GM18502 (cell line): ENCODE results near the gene TRAPPC11.
A peak's percentile ranks its signal among the peaks of the same experiment; 100 is the strongest.
"Not testable (repeated sequence)": the region's sequence is repeated elsewhere in the genome, so short reads cannot be mapped to it uniquely, and the experiment has no call there.

ENCODE experiments used
- ATAC-seq: cut with Tn5 transposase; IDR thresholded peaks from one replicate; pipeline ENCODE4 v1.9.1; 2021; ENCODE audit warnings: mild to moderate bottlenecking; ENCODE audit not compliant: unreplicated experiment, poor library complexity

TRAPPC11 gene

GRCh38 chr4:183659029-183659871 is at the start of gene TRAPPC11, which contains the start of gene RWDD4:
TRAPPC11 (plus strand) TSS chr4:183659293; CDS start chr4:183663868, 4,575 bp downstream.
RWDD4 (minus strand) TSS chr4:183659185; CDS start chr4:183658952, 233 bp downstream.
- ATAC-seq = peak; percentile 99

- no peak for ATAC-seq
Measured at GRCh38 chr4:183610033-183610432, 49.1 kb upstream of the TRAPPC11 start.

DNA sequence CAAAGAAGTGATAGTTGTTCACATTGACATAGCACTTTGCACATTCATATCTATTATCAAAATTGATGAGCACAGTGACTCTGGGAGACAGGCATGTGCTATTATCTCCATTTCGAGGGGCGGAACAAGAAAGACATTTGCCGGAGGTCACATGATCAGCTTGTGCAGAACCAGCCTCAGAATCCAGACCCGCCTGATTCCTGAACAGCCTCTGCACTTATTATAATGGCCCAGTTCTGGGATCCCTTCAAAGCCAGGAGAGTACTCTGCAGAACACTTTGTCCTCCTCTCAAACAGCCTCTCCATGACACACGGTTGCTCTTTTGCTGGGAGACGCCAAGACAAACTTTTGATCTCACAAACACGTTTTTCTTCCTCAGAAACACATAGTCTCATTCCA is 48.5 kb upstream of the TRAPPC11 start:
- no peak for ATAC-seq

DNA sequence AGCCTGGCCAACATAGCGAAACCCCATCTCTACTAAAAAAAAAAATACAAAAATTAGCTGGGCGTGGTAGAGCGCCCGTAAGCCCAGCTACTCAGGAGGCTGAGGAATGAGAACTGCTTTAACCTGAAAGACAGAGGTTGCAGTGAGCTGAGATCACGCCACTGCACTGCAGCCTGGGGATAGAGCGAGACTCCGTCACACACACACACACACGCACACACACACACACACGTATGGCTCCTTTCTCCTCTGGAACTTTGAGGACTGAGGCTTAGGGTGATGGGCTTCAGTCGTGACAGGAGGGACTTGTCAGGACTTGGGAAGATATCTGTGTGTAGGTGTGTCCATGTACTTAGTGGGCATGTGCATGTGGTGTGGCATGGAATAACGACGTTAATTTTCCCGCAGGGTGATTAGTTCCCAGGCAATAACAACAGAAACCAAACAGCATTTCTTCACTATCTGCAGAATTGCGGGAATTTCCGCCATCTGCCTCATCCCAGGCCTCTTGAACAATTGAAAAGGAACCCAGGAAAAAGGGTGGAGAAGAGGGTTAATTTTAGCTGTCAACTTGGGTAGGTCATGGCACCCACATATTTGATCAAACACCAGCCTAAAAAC is 47.8 kb upstream of the TRAPPC11 start:
- ATAC-seq = no peak

DNA sequence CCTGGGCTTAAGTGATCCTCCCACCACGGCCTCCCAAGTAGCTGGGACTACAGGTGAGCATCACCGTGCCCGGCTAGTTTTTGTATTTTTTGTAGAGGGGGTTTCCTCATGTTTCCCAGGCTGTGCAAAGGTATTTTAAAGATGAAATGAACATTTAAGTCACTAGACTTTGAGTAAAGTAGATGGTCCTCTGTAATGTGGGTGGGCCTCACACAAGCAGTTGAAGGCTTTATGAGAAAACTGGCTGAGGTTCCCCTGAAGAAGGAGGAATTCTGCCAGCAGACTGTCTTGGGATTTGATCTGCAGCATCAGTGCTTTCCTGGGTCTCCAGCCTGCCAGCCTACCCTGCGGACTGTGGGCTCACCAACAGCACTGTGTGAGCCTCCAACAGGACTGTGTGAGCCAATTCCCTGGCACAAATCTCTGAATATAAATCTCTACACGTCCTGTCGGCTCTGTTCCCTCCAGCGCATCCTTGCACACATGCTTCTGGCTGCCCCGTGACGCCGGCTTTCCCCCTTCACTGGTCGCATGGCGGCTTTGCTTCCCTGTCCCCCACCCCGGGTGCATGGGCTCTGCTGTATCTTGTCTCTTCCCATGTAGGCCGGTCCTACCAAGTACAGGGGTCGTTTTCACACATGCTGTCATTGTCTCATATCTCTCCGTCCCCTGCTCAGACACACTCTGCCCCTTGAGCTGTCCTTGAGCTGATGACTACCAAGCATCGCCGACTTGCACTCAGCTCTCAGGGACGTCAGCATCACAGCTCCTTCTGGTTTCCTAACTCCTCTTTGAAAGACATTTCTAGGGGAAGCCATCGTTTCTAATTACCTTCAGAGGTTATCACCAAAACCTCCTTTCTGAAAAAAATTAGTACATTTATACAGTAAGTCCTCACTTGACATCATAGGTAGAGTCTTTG is 46.5 kb upstream of the TRAPPC11 start:
- ATAC-seq = no peak

GRCh38 chr4:183617075-183617474 is 42.0 kb upstream of the TRAPPC11 start:
- no peak for ATAC-seq

GRCh38 chr4:183618681-183619080 is 40.4 kb upstream of the TRAPPC11 start:
- ATAC-seq = no peak

GRCh38 chr4:183620421-183620820 is 38.7 kb upstream of the TRAPPC11 start:
- ATAC-seq = no peak

DNA sequence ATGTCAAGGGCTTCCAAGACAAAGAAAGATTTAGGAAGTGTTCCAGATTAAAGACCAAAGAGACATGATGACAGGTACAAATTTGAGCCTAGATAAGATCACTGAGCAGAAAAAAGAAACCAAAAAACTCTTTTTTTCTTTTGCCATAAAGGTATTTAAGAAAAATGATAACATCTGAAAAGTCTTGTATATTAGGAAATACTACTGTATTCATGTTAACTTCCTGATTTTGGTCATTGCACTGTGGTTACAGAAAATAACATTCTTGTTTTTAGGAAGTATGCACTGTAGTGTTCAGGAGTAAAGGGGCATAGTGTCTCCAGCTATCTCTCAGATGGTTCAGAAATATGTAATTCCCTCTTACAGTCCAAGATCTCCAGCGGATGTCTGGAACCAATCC is 37.2 kb upstream of the TRAPPC11 start:
- no peak for ATAC-seq

DNA sequence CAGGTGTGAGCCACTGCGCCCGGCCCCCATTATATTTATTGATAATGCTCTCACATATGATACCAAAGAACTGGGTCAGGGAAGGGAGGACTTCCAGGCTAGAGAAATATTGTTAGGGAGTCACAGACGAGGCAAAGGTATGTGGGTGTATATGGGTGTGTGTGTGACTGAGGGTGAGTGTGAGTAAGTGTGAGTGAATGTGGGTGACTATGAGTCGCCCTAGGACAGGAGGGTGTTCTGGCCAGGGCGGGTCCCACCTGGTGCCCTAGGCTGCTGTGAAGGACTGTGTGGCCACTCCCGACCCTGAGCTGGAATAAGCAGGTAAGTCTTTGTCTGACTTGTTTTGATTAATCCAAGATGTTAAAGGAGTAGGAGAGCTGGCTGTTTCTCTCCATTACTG is 34.5 kb upstream of the TRAPPC11 start:
- ATAC-seq = no peak

DNA sequence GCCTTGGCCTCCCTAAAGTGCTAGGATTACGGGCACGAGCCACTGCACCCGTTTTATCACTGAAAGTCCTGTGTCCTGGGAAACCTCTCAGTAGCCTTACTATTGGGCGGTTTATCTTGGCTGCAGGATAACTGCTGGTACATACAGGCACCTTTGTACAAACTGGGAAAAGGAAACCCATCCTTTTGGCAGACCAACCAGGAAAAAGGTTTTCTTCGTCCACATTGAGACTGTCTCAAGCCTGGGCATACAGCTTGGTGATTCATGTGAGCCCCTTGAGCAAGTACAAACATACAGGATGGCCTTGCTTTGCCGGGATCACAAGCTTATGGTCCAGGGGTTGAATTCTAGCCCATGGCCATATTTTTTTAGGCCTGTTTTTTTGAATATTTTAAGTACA is 32.9 kb upstream of the TRAPPC11 start:
- ATAC-seq = no peak

DNA sequence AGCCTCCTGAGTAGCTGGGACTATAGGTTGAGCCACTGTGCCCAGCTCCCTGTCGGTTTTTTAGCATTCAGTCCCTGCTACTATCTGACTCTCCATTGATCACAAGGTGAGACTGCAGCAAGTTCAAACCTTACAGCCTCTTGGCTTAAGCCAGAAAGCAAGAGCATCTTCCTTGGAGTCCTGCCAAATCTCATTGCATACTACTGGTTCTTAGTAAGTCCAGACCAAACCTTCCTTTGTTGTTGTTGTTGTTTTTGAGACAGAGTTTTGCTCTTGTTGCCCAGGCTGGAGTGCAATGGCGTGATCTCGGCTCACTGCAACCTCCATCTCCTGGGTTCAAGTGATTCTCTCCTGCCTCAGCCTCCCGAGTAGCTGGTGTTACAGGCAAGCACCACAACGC is 31.8 kb upstream of the TRAPPC11 start:
- not testable (repeated sequence) for ATAC-seq

GRCh38 chr4:183627979-183628588 is 31.0 kb upstream of the TRAPPC11 start:
- no peak for ATAC-seq

- no peak for ATAC-seq
Measured at GRCh38 chr4:183631577-183632198, 27.4 kb upstream of the TRAPPC11 start.

DNA sequence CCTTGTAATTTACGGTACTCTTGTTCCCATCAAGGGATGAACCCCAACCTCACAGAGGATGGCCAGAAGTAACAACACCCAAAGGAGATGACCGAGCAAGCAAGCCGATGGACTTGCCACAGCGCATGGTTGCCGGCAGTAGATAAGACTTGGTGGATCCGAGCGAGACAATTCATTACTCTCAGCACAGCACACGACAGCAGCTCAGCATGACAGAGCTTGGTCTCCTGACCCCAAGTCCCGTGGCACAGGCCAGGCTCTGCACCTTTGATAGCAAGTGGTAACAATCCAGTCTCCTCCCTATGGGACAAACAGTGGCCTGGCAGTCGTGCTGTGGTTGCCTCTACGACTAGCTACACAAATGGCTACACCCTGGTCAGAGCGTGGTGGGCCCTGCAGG is 26.4 kb upstream of the TRAPPC11 start:
- ATAC-seq = no peak

DNA sequence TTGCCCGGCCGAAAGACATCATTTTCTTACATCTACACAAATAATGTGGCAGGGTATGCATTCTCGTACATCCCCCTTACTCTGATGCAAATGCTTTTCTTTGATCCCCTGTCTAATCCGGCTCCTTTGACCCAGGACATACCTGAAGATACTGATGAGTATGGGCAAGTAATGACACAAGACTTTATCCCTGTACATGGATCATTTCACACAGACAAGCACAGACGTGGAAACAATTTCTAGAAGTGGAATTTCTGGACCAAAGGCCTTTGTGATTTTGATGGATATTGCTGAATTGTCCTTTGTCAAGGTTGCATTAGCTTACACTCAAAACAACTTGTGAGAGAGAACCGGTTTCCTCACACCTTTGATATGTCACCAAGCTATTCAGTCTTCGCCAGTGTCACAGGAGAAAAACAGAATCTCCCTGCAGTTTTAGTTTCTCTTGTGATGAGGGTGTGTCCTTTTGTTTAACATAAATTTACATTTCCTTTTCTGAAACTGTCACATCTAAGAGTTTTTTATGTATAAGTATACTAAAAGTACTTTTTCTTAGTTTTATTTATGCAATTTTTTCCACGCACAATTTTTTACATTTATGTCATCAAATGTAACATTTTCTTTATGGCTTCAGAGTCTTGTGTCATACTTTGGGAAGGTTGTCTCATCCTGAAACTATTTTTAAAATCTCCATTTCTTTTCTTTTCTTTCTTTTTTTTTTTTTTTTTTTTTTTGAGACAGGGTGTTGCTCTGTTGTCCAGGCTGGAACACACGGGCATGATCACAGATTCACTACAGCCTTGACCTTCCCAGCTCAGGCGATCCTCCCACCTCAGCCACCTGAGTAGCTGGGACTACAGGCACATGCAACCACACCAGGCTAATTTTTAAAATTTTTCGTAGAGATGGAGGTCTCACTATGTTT is 25.4 kb upstream of the TRAPPC11 start:
- no peak for ATAC-seq

DNA sequence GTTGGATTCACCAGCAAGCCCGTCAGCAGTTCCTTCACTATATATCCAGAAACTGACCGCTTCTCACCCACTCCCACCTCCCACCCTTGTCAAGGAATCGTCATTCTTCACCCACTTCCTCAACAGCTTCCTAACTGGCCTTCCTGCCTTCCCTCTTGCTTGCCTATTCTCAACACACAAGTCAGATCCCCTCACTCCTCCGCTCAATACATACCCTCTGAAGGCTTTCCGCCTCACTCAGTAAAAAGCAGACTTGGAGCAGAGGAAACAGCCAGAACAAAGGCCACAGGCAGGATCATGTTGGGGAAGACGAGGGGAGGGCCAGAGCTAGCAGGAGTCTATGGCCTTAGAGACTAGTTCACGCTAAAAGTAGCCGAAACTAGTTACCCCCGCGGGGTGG is 23.8 kb upstream of the TRAPPC11 start:
- ATAC-seq = no peak

DNA sequence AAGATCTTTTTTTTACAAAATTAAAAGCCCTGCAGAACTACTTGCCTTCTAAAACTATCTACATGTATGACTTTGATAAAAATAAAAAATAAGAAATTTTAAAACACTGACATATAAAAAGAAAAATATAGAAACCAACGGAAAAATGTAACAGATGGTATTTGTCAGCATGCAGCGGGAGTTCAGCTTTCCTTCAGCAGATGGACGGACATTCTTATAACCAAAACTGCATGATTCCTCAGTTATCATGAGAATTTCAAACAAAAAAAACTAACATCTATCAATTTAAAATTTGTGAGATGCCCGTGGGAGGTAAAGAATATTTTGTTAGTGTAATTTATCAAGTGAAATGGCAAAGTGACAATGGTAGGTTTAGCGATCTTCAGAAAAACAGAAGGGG is 23.4 kb upstream of the TRAPPC11 start:
- ATAC-seq = no peak

- no peak for ATAC-seq
Measured at GRCh38 chr4:183636503-183636902, 22.6 kb upstream of the TRAPPC11 start.
